T-helper 2 cell treated with Interferon-gamma antibody and Interleukin-4, amounts not matched to agents 5 μg/mL and 100 μg/mL, for 36 hours (primary cell): ENCODE results near the gene CAPG.
A peak's percentile ranks its signal among the peaks of the same experiment; 100 is the strongest.

Experiments
- DNase-seq: peaks from one replicate; pipeline ENCODE4 v3.0.0; 2021; ENCODE audit warnings: low spot score
- H3K27ac Mint-ChIP-seq: one replicate; pipeline ENCODE4 v1.8.0; 2021; ENCODE audit warnings: mild to moderate bottlenecking, mixed read lengths
- H3K27me3 Mint-ChIP-seq: one replicate; pipeline ENCODE4 v1.8.0; 2021; ENCODE audit warnings: low read depth, mixed read lengths
- H3K36me3 Mint-ChIP-seq: one replicate; pipeline ENCODE4 v1.8.0; 2021; ENCODE audit warnings: low read depth, mixed read lengths
- H3K4me1 Mint-ChIP-seq: one replicate; pipeline ENCODE4 v1.8.0; 2021; ENCODE audit warnings: low read depth, mixed read lengths
- H3K4me3 Mint-ChIP-seq: one replicate; pipeline ENCODE4 v1.8.0; 2022; ENCODE audit warnings: mild to moderate bottlenecking, moderate library complexity, mixed read lengths
- H3K9me3 Mint-ChIP-seq: one replicate; pipeline ENCODE4 v1.8.0; 2021; ENCODE audit warnings: mixed read lengths

The CAPG gene

DNA sequence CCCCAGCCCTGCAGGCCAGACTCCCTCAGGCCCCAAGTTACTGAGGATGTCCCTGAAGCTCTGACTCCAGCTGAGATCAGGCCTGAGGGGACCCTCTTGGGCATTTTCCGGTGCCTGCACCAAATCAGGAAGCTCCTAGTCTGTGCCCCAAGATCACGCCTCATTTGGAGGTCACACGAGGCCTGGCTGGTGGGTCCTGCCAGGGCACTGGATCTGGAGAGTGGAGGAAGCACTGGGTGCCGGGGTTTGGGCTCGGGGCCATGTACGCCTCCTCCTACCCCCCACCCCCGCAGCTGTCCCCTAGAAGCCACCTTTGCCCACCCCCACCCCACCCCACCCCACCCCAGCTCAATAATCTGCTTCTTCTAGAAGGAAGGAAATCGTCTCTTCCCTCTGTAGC, 24.5 kb upstream of the CAPG start:
- Mint-ChIP-seq H3K9me3 (no peaks in the 10 kb centered on the region), H3K27me3 (no peaks in the 10 kb centered on the region), H3K4me3 (no peak overlapping the region), H3K36me3 (no peaks in the 10 kb centered on the region), H3K27ac (no peak overlapping the region), H3K4me1 (peaks cover 24% of the 10 kb centered on the region)
- no peak for DNase-seq

DNA sequence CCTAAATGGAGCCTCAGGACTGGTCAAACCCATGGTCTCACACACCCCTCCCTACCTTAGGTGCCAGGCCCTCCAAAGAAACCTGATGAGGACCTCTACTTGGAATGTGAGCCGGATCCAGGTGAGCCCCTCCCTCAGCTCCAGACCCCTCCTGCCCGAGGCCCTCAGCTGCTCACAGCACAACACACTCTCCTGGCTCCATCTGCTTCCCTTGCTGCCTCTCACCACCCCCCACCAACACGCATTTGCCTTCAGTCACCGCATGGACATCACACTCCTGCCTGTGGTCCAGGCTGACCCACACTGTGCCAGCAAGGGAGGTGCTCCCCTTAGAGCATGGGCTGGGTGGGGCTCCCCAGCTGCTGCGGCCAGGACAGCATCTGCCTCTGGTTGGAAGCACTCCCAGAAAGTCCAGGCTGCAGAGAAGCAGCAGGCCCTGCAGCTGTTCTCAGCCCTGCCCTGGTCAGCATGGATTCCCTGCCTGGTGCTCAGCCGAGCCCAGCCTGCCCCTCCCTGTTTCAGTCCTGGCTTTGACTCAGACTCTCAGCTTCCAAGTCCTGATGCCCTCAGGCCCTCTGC, 23.4 kb upstream of the CAPG start:
- Mint-ChIP-seq H3K9me3 (no peaks in the 10 kb centered on the region), H3K4me1 (peaks cover 17% of the 10 kb centered on the region), H3K27me3 (no peaks in the 10 kb centered on the region), H3K27ac (no peak overlapping the region), H3K4me3 (no peak overlapping the region), H3K36me3 (no peaks in the 10 kb centered on the region)
- no peak for DNase-seq

DNA sequence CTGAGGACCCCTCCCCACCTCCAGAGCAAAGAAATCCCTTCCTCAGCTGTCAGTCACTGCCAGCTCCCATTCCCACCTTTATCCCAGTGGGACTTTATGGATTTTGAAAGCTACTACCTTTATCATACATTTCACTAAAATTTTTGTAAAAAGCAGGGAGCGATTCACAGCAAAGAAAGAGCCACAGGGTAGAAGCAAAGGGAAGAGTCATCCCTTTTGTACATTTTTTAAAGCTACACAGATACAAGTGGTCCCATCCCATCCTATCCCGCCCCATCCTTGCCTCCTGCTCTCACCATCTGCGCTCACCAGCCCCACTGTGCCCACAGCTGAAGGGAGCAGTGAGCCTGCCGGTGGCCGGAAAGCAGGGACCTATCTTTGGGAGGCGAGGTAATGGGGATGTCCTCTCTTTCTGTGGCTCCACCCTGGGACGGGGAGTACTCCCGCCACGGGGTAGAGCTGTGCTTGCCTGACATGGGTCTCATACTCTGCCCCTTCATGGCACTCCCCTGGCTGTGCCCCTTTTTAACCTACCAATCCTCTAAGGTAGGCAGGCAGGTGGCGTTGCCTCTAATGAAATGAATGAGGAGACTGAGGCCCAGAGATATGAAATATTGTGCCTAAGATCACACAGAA, 21.5 kb upstream of the CAPG start:
- H3K27ac Mint-ChIP-seq: no peak overlapping the region
- no peaks in the 10 kb centered on the region for H3K9me3 Mint-ChIP-seq
- H3K4me3 Mint-ChIP-seq: no peak overlapping the region
- H3K36me3 Mint-ChIP-seq: no peaks in the 10 kb centered on the region
- no peak for DNase-seq
- H3K4me1 Mint-ChIP-seq: peaks cover 8% of the 10 kb centered on the region
- no peaks in the 10 kb centered on the region for H3K27me3 Mint-ChIP-seq

DNA sequence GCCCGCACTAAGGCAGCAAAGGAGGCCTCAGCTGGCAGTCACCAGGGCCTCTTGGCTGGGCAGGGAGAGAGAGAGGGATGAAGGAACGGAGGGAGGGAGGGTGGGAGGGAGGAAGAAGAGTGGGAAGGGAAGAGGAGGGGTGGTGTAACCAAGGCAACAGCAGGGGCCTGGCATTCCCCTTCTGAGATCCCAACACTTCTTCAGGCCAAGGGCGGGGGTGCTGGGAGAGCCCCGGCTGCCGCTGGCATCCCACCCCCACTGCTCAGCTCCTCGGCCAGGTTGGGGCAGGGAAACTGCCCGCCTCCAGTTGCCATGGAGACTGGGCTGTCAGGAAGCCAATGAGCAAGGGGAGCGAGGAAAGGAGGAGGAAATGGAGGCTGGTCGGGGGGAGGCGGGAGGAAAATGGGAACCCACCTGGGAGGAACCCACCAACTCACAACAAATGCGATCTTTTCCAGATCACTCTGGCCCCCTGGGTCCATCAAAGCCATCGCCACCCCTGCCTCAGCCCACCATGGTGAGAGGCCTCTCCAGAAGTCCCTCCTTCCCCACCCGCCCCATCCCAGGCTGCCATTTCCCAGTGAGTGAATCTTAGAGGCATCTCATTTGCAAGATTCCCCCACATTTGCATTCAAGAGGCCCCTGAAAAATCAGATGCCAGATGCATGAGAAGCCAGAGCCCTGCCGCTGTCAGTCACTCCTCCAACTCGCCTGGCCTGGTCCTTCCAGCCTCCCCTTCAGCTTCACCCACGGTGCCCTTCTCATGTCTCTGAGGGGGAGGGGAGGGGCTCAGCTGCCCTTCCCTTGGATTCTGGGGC, 20.8 kb upstream of the CAPG start:
- no peak for DNase-seq
- no peaks in the 10 kb centered on the region for H3K27me3 Mint-ChIP-seq
- no peaks in the 10 kb centered on the region for H3K36me3 Mint-ChIP-seq
- no peak overlapping the region for H3K27ac Mint-ChIP-seq
- peaks cover 6% of the 10 kb centered on the region for H3K4me1 Mint-ChIP-seq
- H3K4me3 Mint-ChIP-seq: no peak overlapping the region
- no peaks in the 10 kb centered on the region for H3K9me3 Mint-ChIP-seq

DNA sequence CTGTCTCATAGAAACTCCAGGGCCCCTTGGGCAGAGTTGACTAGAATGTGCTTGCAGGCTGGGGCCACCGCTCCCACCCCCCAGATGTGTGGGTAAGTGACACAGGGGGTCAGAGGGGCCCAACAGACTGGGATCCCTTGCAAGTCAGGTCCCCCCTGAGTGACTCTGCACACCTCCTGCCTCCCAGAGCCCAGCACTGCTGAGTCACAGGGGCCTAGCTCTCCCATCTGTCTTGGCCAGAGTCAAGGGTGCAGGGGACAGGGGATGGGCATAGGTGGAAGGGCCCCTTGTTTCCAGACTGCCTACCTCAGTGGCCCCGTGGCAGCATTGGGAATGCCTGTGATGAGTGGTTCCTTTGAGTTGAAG, 19.7 kb upstream of the CAPG start:
- Mint-ChIP-seq H3K9me3 (no peaks in the 10 kb centered on the region), H3K36me3 (no peaks in the 10 kb centered on the region), H3K27ac (no peak overlapping the region), H3K4me1 (peaks cover 5% of the 10 kb centered on the region), H3K4me3 (no peak overlapping the region), H3K27me3 (no peaks in the 10 kb centered on the region)
- DNase-seq: no peak

DNA sequence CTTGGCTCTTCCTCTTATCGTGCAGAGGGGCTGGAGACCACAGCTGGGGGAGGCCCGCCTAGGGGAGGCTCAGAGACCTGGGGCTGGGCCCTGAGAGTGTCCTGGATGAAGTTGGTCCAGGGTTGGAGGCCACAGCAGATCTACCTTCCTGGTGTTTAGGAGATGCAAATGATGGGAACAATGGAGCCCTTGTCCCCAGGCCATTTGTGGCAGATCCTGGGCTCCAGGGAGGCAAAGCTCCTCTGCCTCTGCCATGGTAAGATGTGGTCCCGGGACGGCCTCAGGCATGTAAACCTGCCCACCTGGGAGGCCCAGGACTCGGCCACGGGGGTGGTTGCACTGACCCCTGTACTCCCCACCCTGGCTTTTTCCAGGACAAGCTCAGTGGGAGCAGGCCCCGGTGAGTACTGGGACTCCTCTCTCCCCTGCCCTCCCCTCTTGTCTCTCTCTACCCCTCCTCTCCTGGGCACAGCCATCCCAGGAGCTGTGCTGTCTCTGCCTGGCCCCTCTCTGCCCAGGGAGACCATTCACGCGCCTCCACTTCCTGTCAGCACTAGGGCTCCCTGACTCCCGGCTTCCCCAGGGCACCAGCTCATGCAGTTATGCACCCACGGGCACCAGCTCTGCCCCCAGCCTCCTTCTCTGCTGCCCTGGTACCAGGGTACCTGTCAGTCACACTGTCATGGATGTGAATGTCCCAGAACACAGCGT, 19.2 kb upstream of the CAPG start:
- no peak overlapping the region for H3K4me3 Mint-ChIP-seq
- H3K4me1 Mint-ChIP-seq: peaks cover 5% of the 10 kb centered on the region
- no peaks in the 10 kb centered on the region for H3K27me3 Mint-ChIP-seq
- H3K9me3 Mint-ChIP-seq: no peaks in the 10 kb centered on the region
- DNase-seq: no peak
- no peak overlapping the region for H3K27ac Mint-ChIP-seq
- no peaks in the 10 kb centered on the region for H3K36me3 Mint-ChIP-seq

DNA sequence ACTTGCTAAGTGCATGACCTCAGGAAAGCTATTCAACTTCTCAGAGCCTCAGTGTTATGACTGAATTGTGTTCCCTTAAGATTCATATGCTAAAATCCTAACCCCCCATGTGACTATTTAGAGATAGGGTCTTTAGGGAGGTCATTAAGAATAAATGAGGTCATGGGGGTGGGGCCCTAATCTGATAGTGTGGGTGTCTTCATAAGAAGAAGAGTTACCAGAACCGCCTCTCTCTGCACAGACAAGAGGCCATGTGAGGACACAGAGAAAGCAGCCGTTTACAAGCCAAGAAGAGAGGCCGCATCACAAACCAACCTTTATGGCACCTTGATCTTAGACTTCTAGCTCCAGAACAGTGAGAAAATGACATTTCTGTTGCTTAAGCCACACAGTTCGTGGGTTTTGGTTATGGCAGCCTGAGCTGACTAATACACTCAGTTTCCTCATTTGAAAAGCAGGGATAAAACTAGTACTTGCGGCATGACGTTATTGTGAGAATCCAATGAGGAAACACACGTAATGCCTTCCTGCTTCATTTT, 18.2 kb upstream of the CAPG start:
- Mint-ChIP-seq H3K4me3 (no peak overlapping the region), H3K4me1 (peaks cover 5% of the 10 kb centered on the region), H3K27ac (no peak overlapping the region), H3K27me3 (no peaks in the 10 kb centered on the region), H3K9me3 (no peaks in the 10 kb centered on the region), H3K36me3 (no peaks in the 10 kb centered on the region)
- DNase-seq: no peak

DNA sequence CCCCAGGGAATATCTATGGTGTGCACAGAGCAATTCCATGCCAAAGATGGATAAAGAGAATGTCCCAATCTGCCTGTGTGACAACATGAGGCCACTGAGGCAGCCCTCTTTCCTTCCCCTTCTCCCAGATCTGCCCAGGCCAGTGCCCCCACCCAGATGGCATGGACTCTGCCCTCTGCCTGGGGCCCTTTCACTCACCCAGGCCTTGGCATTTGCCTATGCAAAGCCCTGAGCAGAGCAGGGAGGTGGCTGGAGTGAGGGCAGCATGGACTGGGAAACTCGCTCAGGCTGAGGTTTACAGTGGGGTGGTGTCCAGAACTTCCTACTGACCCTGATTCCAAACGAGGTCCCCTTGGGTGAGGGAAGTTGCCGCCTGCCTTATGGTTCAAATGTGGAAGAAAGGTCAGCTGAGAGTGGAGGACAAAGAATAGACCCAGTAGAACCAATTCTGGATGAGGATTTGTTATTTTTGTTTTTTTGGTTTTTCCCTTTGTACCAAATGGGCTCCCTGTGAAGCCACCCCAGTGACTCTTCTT, 17.2 kb upstream of the CAPG start:
- H3K4me3 Mint-ChIP-seq: no peak overlapping the region
- peaks cover 5% of the 10 kb centered on the region for H3K4me1 Mint-ChIP-seq
- no peak for DNase-seq
- no peaks in the 10 kb centered on the region for H3K9me3 Mint-ChIP-seq
- no peaks in the 10 kb centered on the region for H3K27me3 Mint-ChIP-seq
- H3K27ac Mint-ChIP-seq: no peak overlapping the region
- no peaks in the 10 kb centered on the region for H3K36me3 Mint-ChIP-seq

DNA sequence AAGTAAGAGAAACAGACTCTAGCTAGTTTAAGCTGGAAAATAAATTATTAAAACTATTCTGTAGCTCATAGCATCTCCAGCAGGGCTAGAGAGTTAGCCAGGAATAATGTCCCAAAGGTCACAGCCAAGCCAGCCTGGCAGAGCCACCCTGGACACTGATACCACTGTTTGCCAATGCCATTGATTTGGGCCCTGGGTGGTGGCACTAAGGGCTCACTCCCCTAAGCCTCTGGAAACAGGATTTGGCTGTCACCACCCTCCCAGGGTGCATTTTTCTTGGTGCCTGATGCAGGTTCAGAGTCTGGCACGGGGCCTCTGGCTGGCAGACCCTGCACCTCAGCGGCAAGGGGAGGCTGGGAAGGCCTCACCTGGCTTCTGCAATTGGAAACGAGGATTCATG, 15.4 kb upstream of the CAPG start:
- DNase-seq: no peak
- Mint-ChIP-seq H3K36me3 (no peaks in the 10 kb centered on the region), H3K27me3 (no peaks in the 10 kb centered on the region), H3K4me1 (peaks cover 16% of the 10 kb centered on the region), H3K4me3 (no peak overlapping the region), H3K27ac (no peak overlapping the region), H3K9me3 (no peaks in the 10 kb centered on the region)

DNA sequence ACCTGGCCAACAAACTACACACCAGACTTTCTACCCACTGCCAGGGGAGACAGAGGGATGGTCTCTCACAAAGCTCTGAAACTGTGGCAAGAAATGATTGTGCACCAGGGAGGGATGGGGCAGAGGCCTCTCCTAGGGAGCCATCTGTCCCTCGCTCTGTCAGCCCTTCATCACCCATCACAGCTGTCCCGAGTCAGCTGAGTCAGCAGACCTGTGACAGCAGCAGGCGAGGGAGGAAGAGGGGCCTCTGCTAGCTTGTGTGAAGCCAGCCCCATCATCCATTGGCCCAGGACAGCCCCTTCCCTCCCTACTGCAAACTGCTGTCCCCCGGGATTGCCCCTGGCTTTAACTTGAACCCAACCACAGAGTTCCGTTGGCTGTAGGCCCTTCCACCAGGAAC, 13.4 kb upstream of the CAPG start:
- Mint-ChIP-seq H3K36me3 (no peaks in the 10 kb centered on the region), H3K4me3 (no peak overlapping the region), H3K27me3 (no peaks in the 10 kb centered on the region), H3K4me1 (peaks cover 26% of the 10 kb centered on the region), H3K27ac (no peak overlapping the region), H3K9me3 (no peaks in the 10 kb centered on the region)
- DNase-seq: no peak

DNA sequence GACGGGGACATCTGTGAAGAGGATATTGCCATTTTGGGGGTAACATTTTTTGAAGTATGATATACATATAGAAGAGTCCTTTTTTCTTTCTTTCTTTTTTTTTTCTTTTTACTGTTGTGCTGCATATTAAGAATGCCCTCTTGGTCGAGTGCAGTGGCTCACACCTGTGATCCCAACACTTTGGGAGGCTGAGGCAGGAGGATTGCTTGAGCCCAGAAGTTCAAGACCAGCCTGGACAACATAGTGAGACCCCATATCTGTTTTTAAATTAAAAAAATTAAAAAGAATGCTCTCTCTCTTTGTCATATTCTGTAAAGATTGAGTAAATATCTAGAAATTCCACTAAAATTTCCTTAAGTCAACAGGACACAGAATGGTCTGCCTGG, 11.9 kb upstream of the CAPG start:
- Mint-ChIP-seq H3K4me3 (no peak overlapping the region), H3K36me3 (no peaks in the 10 kb centered on the region), H3K27ac (no peak overlapping the region), H3K9me3 (no peaks in the 10 kb centered on the region), H3K4me1 (peaks cover 30% of the 10 kb centered on the region), H3K27me3 (no peaks in the 10 kb centered on the region)
- no peak for DNase-seq

DNA sequence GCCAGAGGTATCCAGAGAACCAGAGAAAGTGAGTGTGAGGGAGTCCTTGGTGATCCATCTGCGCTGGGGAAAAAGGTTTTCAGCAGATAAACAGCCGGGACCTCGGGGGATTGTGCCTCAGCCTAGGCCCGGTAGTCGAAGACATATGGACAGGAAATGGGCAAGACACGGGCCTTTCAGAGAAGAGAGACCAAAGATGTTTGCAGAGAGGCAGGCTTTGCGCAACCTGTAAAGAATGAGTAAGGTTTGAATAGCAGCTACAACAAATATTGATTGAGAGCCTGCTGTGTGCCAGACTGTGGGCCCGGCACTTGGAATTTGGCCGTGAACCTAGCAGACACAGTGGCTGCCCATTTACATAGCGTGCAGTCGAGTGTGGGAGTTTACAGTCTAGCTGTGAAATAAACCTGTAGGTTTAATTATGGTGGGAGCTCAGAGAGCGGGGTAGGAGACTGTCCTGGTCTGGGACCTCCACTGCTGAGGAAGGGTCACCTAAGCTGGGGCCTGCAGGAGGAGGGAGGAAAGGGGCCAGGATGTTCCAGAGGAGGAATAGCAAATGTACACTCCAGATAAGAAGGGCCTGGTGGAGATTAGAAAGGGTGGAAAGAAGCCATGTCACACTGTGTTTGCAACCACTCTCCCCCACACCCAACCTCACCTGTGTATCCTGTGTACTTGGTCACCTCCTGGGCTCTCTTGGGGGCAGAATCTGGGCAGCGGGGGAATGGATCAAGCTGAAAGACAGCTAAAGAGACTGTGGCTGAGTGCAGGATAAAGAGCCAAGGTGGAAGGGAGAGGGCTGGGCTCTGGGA, 11.3 kb upstream of the CAPG start:
- no peaks in the 10 kb centered on the region for H3K27me3 Mint-ChIP-seq
- H3K4me3 Mint-ChIP-seq: no peak overlapping the region
- no peaks in the 10 kb centered on the region for H3K36me3 Mint-ChIP-seq
- H3K27ac Mint-ChIP-seq: no peak overlapping the region
- no peaks in the 10 kb centered on the region for H3K9me3 Mint-ChIP-seq
- no peak for DNase-seq
- peaks cover 30% of the 10 kb centered on the region for H3K4me1 Mint-ChIP-seq

DNA sequence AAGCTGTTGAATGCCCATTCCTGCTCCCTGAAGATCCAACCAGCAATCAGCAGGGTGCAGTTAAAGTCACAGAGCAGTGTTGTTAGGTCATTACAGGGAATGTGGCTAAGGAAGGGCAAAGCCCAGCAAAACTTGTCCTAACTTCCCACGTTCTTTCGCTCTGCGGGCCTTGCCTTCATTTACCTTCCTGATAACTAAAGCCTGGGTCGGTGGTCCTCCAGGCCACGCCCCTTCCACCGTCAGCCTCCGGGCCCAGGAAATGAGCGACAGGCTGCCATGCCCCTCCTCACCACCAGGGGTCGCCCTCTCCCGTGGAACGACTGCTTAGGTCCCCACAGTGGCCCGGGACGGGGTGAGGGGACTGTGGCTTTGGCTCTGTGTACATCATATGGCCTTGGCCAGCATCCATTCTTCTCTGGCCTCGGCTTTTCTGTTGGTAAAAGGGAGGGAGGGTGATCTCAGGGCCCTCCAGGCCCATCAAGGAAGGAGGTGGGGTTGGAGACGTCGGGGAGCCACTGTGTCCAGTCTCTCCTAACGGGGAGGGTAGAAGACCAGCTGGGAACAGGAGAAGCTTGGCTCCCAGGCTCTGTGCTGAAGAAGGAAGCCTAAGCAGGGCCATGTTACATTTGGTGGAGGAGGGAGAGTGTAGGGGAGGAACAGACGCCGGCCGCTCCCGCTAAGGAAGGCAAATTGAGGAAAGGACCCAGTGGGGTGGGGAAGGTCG, 10.5 kb upstream of the CAPG start:
- Mint-ChIP-seq H3K9me3 (no peaks in the 10 kb centered on the region), H3K27me3 (no peaks in the 10 kb centered on the region), H3K36me3 (no peaks in the 10 kb centered on the region), H3K27ac (peak overlapping the region; percentile 86), H3K4me1 (peaks cover 30% of the 10 kb centered on the region), H3K4me3 (peak overlapping the region; percentile 72)
- DNase-seq: peak; percentile 88
